K562 (cell line): ENCODE data around the gene SMIM29. TPM values are rescaled to one million over a fixed set of nuclear protein-coding genes. Genes with fewer than 3 reads are reported as not detected.

ENCODE experiments used
- ARID1B ChIP-seq: fragments of 450-650 bp; IDR thresholded peaks from 2 replicates; pipeline ENCODE4 v1.6.1; 2016; ENCODE audit warnings: antibody characterized with exemption, mild to moderate bottlenecking, inconsistent platforms
- C11orf30 ChIP-seq: fragments of 450-650 bp; IDR thresholded peaks from 2 replicates; pipeline ENCODE4 v1.6.1; 2016; ENCODE audit warnings: low read depth, mild to moderate bottlenecking
- CBFA2T3 ChIP-seq: fragments of 450-650 bp; IDR thresholded peaks from 2 replicates; pipeline ENCODE4 v1.6.1; 2017
- KDM1A ChIP-seq, 2 experiments: fragments of 450-650 bp; IDR thresholded peaks; 2 replicates each; pipeline ENCODE4 v1.6.1; 2016; ENCODE audit warnings: mild to moderate bottlenecking in 2 of 2
- PCBP1 ChIP-seq: fragments of 200-400 bp; formaldehyde crosslinking; IDR thresholded peaks from 2 replicates; pipeline ENCODE4 v1.6.1; 2018; ENCODE audit warnings: mild to moderate bottlenecking, low read depth, low read length; ENCODE audit not compliant: poor library complexity, severe bottlenecking
- POLR2B ChIP-seq: fragments of 450-650 bp; IDR thresholded peaks from 2 replicates; pipeline ENCODE4 v1.6.1; 2018; ENCODE audit warnings: low read depth; ENCODE audit not compliant: partially characterized antibody
- ZNF316 ChIP-seq: fragments of 450-650 bp; IDR thresholded peaks from 2 replicates; pipeline ENCODE4 v1.6.1; 2016
- polyA plus RNA-seq, 8 experiments: library from polyadenylated mRNA; depleted of rRNA in 4 of 8; stranded (reverse) in 5 of 8; unstranded in 3 of 8; fragments of >200 nt; fragmentation: Nextera tagmentation in 2 of 8; fragmentation: Illumina TruSeq in 1 of 8; extraction: Ambion mirVana in 2 of 8; extraction: Trizol in 1 of 8; gene quantifications; 2 replicates each; pipeline versions ENCODE4 v1.2.1 to v1.2.3, GENCODE V29; 2011 to 2014; ENCODE audit warnings: inconsistent platforms in 1 of 8, missing spikeins in 1 of 8
- total RNA-seq, 7 experiments: library from RNA; depleted of rRNA in 6 of 7; stranded (reverse); fragments of >200 nt in 6 of 7; fragmentation: Illumina TruSeq in 2 of 7; extraction: Trizol in 2 of 7; gene quantifications; 2 replicates each; pipeline versions ENCODE4 v1.2.1 to v1.2.3, GENCODE V29; 2011 to 2021; ENCODE audit warnings: low replicate concordance in 1 of 7
- TF ChIP-seq, protein P1 (sequence below): fragments of 450-650 bp; IDR thresholded peaks from 2 replicates; pipeline ENCODE4 v1.6.1; 2016; ENCODE audit warnings: mild to moderate bottlenecking, moderate library complexity
- TF ChIP-seq, protein P2 (sequence below): fragments of 450-650 bp; IDR thresholded peaks from 2 replicates; pipeline ENCODE4 v1.6.1; 2016; ENCODE audit warnings: borderline replicate concordance

The SMIM29 gene
- total and polyA plus RNA-seq, 9 of the 15 experiments (the other 6 are each of a cell fraction or from before 2014, with no cell fraction given): 6.5 to 36.7 (median 20.9) TPM

DNA sequence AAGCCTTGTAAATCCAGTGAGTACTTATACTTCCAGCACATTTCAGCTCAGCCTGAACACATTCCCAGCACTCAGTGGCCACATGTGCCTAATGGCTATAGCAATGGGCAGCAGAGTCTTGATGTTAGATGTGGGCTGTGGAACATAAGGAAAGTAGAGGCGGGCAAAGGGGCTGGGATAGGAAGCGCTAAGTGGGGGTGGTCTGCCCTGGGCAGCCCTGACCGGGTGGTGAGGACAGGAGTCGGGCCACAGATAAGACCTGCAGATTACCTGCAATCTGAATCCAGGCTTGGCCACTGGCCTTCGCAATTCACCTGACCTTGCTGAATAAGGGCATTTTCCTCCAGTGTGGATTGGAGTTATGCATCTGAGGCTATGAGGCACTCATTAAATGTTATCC lies 23.3 kb downstream of the SMIM29 start (continued):
- TF ChIP-seq, protein P1, sequence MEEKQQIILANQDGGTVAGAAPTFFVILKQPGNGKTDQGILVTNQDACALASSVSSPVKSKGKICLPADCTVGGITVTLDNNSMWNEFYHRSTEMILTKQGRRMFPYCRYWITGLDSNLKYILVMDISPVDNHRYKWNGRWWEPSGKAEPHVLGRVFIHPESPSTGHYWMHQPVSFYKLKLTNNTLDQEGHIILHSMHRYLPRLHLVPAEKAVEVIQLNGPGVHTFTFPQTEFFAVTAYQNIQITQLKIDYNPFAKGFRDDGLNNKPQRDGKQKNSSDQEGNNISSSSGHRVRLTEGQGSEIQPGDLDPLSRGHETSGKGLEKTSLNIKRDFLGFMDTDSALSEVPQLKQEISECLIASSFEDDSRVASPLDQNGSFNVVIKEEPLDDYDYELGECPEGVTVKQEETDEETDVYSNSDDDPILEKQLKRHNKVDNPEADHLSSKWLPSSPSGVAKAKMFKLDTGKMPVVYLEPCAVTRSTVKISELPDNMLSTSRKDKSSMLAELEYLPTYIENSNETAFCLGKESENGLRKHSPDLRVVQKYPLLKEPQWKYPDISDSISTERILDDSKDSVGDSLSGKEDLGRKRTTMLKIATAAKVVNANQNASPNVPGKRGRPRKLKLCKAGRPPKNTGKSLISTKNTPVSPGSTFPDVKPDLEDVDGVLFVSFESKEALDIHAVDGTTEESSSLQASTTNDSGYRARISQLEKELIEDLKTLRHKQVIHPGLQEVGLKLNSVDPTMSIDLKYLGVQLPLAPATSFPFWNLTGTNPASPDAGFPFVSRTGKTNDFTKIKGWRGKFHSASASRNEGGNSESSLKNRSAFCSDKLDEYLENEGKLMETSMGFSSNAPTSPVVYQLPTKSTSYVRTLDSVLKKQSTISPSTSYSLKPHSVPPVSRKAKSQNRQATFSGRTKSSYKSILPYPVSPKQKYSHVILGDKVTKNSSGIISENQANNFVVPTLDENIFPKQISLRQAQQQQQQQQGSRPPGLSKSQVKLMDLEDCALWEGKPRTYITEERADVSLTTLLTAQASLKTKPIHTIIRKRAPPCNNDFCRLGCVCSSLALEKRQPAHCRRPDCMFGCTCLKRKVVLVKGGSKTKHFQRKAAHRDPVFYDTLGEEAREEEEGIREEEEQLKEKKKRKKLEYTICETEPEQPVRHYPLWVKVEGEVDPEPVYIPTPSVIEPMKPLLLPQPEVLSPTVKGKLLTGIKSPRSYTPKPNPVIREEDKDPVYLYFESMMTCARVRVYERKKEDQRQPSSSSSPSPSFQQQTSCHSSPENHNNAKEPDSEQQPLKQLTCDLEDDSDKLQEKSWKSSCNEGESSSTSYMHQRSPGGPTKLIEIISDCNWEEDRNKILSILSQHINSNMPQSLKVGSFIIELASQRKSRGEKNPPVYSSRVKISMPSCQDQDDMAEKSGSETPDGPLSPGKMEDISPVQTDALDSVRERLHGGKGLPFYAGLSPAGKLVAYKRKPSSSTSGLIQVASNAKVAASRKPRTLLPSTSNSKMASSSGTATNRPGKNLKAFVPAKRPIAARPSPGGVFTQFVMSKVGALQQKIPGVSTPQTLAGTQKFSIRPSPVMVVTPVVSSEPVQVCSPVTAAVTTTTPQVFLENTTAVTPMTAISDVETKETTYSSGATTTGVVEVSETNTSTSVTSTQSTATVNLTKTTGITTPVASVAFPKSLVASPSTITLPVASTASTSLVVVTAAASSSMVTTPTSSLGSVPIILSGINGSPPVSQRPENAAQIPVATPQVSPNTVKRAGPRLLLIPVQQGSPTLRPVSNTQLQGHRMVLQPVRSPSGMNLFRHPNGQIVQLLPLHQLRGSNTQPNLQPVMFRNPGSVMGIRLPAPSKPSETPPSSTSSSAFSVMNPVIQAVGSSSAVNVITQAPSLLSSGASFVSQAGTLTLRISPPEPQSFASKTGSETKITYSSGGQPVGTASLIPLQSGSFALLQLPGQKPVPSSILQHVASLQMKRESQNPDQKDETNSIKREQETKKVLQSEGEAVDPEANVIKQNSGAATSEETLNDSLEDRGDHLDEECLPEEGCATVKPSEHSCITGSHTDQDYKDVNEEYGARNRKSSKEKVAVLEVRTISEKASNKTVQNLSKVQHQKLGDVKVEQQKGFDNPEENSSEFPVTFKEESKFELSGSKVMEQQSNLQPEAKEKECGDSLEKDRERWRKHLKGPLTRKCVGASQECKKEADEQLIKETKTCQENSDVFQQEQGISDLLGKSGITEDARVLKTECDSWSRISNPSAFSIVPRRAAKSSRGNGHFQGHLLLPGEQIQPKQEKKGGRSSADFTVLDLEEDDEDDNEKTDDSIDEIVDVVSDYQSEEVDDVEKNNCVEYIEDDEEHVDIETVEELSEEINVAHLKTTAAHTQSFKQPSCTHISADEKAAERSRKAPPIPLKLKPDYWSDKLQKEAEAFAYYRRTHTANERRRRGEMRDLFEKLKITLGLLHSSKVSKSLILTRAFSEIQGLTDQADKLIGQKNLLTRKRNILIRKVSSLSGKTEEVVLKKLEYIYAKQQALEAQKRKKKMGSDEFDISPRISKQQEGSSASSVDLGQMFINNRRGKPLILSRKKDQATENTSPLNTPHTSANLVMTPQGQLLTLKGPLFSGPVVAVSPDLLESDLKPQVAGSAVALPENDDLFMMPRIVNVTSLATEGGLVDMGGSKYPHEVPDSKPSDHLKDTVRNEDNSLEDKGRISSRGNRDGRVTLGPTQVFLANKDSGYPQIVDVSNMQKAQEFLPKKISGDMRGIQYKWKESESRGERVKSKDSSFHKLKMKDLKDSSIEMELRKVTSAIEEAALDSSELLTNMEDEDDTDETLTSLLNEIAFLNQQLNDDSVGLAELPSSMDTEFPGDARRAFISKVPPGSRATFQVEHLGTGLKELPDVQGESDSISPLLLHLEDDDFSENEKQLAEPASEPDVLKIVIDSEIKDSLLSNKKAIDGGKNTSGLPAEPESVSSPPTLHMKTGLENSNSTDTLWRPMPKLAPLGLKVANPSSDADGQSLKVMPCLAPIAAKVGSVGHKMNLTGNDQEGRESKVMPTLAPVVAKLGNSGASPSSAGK: 0 out of 2 replicates have a peak, but pooled peaks have one; percentile 19
- TF ChIP-seq POLR2B (no peak), ARID1B (0 out of 2 replicates have a peak, but pooled peaks have one; percentile 9), PCBP1 (no peak), ZNF316 (peak; percentile 33; the same call in 1 of the 2 replicates), CBFA2T3 (0 out of 2 replicates have a peak, but pooled peaks have one; percentile 14), KDM1A (IDR thresholded peaks at IDR 0.05) (0 out of 4 replicates have a peak, but pooled peaks of 1 of the 2 experiments have one; percentile 7), C11orf30 (0 out of 2 replicates have a peak, but pooled peaks have one; percentile 48)
- TF ChIP-seq, protein P2, sequence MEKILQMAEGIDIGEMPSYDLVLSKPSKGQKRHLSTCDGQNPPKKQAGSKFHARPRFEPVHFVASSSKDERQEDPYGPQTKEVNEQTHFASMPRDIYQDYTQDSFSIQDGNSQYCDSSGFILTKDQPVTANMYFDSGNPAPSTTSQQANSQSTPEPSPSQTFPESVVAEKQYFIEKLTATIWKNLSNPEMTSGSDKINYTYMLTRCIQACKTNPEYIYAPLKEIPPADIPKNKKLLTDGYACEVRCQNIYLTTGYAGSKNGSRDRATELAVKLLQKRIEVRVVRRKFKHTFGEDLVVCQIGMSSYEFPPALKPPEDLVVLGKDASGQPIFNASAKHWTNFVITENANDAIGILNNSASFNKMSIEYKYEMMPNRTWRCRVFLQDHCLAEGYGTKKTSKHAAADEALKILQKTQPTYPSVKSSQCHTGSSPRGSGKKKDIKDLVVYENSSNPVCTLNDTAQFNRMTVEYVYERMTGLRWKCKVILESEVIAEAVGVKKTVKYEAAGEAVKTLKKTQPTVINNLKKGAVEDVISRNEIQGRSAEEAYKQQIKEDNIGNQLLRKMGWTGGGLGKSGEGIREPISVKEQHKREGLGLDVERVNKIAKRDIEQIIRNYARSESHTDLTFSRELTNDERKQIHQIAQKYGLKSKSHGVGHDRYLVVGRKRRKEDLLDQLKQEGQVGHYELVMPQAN: no peak
